Fibroblast of the conjunctiva (primary cell): ENCODE results near the gene CCDC8.
"Not testable (repeated sequence)": the region's sequence is repeated elsewhere in the genome, so short reads cannot be mapped to it uniquely, and the experiment has no call there.

Source experiments
- DNase-seq: peaks from one replicate; pipeline ENCODE4 v3.0.0-alpha.2; 2010; ENCODE audit warnings: low read depth

CCDC8 gene

DNA sequence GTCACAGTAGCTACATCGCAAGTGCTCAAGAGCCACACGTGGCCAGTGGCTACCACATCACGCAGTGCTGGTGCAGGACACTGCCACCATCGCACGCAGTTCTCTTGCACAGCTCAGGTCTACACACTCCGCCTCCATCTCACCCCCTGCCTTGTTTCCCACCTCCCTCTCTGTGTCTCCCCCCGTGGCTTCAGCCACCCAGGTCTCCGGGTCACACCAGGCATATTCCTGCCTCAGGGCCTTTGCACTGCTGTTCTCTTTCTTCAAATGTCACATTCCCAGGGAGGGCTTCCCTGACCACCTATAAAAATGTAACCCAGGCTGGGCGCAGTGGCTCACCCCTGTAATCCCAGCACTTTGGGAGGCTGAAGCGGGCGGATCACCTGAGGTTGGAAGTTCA, 10.6 kb downstream of the CCDC8 start:
- DNase-seq: no peak

DNA sequence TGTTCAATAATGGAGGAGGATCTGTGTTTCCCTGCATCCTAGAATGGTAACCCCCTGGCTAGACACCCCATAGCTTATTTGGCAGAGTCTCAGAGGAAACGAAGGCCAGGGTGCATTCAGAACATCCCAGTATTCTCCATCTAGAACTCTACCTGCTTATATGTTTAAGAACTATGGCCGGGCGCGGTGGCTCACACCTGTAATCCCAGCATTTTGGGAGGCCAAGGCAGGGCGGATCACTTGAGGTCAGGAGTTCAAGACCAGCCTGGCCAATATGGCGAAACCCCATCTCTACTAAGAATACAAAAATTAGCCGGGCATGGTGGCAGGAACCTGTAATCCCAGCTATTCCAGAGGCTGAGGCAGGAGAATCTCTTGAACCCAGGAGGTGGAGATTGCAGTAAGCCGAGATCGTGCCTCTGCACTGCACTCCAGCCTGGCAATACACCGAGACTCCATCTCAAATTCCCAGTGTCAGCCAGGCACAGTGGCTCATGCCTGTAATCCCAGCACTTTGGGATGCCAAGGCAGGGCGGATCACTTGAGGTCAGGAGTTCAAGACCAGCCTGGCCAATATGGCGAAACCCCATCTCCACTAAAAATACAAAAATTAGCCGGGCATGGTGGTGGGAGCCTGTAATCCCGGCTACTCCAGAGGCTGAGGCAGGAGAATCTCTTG, 15.4 kb downstream of the CCDC8 start:
- DNase-seq: not testable (repeated sequence)

DNA sequence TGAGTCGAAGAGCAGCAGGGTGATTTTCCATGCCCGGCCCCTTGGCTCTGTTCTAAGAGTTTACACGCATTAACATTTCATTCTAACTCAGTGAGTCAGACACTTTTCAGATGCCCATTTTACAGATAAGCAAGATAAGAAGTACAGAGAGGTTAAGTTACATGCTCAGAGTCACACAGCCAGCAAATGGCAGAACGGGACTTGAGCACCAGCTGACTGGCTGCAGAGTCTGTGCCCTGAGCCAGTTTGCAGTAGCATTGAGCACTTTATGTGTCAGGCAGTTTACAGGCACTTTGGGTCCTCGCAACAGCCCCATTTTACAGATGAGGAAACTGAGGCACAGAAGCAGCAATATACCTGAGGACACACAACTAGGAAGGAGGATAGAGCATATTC, 19.0 kb downstream of the CCDC8 start:
- DNase-seq: no peak

DNA sequence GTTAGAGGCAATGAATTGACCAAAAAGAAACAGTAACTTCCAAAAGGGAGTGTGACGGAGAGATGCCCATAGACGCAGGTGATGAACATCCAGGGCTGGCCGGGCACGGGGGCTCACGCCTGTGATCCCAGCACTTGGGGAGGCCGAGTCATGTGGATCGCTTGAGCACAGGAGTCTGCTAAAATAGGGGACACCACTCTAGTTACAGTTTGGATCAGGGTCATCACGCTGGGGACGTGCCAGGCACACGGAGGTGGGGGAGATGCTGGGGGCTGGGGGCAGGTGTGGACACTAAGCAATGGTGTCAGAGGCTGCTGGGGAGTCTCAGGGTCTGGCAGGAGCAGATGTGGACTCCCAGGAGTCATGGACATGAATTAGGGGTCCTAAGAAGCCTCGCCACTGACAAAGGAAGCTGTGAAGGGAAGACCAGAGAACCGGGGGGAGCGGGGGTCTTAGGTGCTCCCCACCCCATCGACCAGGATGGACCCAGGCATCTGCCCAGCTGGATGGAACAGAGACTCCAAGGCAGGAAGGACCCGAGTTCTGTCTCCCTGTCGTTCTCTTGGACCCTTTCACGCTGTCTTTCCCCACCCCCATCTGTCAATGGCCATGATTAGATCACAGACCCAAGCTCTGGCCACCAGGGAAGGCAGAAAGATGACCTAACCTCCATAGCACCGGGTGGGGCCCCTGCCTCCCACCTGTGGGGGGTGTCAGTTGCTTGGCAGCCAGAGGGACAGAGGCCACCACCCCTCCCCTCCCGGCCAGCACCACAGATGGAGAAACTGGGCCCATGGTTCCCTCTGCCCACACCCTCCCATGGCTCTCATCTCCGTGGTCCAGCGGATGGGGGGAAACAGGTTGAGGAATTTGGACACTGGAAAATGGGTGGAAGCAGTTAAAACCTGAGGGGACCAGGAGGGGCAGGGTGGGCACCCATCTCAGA, 19.6 kb downstream of the CCDC8 start:
- no peak for DNase-seq

DNA sequence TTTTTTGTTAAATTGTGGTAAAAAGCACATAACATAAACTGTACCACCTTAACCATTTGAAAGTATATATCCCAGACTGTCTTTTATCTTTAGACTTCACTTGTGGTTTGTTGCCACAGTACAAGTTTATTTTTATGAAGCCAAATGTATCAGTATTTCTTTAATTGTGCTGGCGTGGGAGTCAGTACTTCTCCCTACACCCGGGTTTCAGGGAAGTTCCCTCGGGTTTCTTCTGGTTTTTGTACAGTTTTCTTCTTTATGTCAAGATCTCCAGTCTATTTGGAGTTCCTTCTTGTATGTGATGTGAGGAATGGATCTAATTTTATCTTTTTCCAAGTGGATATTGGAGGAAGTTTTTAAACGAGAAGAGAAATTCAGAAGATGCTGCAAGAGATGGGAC, 20.5 kb downstream of the CCDC8 start:
- no peak for DNase-seq

DNA sequence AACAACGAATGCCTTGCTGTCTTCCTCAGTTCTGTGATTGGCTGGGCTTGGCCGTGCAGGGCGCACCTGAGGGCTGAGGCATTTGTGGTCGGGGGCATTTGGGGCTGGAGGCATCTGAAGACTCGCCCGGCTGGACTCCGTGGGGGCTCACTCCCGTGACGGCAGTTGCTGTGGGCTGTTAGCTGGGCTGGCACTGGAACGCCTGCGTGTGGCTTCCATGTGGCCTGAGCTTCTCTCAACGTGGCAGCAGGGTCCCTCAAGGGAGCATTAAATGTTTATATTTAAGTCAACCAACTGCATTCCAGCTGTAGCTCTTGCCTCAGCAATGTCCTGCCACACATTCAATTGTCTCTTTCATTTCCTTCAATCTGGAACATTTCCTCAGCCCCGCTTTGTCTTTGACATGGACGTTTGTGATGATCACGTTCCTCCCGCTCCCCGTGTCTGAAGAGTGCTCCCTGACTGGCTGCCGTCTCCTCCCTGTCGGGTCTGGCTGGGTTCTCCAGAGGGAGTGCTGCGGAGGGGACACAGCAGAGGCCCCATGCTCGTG, 21.0 kb downstream of the CCDC8 start:
- DNase-seq: no peak

DNA sequence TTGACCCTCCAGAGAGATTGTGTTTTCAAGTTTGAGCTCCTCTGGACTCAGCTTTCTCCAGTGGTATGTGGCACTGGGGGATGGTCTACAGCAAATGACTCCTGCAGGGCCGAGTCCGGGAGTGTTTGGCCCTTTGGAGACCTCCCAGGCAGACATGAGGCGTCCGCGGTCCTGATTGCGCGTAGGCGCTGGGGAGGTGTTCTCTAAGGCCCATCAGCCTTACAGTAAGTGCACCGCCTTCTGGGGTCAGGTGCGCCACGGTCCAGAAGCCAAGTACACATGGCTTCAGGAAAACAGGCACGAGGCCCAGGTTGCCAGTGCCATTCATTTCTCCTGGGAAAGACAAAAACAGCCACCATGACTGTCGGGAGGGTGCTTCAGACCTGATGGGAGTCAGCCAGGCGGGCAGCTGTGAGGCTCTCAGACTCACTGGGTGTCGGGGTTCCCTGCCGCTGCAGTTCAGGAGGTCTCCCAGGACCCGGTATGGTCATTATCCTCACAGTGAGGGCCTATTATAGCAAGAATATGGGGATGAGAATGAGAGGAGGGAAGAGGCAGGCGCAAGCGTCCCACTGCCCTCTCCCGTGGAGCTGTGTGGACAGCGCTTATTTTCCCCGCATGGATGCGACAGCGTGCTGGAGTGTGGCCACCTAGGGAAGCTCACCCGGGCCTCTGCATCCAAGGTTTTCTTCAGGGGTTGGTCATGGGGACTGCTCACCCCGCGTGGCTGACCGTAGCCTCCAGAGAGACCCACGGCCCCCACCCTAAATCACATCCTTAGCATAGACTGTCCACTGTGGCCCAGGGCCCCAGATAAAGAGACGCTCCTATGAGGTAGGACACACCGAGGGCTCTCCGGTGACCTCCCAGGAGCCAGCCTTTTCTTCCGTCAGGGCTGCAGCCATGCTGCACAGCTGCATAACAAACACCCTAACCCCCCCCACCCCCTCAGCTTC, 21.8 kb downstream of the CCDC8 start:
- DNase-seq: no peak

DNA sequence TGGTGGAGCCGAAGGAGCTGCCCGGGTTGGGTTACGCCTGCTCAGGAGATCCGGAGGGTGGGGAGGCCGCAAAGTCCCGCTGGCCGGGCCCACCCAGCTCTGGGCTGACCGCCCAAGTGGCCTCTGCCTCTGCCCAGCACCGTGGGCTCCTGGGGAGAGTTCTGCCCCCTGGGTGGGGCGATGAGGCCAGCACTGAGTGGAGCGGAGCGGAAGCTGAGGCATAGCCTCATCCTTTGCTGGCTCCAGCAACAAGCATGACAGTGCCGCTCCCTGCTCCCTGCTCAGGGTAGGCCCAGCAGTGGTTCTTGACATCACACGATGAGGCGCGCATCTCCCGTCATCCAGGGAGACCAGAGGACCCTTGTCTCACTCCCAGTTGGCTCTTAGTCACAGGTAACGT, 22.5 kb downstream of the CCDC8 start:
- no peak for DNase-seq

DNA sequence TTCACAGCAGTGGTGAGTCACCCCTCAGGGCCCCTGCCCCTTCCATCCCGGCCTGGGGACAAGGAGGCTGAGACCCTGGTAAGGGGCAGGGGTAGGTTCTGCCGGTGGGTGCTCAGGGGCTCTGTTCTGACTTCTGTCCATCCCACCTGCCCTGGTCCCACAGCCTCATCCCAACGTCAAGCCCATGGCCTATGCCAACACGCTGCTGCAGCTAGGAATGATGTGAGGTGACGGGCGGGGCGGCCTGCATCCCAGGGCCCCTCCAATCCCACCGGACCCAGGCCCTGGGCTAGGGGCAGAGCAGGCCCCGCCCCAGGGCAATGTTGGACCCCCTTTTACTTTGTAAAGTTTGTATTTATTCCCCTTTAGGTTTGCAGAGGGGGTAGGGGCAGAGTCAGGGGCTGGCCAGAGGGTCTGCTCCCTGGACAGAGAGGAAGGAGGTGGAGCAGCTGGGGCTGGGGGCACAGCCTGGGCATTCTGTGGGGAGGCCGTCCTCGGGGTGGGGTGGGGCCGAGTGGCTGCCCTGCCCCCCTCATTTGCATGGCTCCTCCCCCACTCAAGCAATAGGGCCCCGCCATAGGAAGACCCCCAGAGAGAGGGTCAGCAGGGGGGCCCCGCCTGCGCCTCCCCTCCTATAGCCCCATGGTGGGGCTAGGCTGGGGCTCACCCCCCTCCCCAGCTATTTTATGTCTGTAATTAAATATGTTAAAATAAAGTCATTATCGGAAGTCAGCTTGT, 23.1 kb downstream of the CCDC8 start:
- DNase-seq: no peak

DNA sequence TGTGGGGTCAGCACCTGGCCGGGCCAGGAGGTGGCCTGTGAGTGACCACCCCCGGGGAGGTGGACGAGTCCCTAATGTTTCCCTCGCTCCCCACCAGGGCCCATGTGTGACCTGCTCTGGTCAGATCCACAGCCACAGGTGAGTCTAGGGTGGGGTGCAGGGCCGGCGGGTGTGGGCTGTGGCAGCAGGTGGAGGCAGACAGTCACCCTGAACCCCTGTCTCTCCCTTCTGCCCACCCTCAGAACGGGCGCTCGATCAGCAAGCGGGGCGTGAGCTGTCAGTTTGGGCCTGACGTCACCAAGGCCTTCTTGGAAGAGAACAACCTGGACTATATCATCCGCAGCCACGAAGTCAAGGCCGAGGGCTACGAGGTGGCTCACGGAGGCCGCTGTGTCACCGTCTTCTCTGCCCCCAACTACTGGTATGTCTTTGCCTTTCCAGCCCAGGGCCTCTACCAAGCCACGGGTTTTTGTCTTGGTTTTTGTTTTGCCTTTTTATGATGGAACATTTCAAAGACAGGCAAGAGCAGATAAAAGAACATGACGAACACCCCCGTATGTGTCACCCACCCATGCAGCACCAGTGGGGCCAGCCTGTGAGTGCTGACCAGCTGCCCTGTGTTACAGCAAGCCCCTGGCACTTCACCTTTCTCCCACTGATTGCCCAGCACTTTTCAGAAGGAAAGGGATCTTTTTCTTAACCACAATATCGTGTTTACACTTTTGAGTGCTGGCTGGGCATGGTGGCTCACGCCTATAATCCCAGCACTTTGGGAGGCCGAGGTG, 24.9 kb downstream of the CCDC8 start:
- DNase-seq: no peak

DNA sequence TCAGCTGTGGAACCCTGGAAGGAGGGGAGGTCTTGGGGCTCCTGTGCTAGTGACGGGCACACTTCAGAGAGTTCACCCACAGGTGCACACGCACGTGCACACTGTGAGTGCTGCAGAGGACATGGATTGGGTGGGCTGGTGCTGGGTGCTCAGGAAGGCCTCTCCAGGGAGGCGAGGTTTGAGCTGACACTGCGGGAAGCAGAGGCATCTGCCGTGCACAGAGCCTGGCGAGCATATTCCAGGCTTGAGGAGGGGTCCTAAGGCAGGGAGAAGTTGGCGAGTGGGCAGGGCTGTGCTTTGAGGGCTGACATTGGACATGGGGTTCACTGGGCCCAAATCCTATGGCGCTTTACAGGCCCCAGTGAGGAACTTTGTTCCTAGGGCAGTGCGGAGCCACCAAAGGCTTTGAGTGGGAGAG, 25.6 kb downstream of the CCDC8 start:
- DNase-seq: no peak

DNA sequence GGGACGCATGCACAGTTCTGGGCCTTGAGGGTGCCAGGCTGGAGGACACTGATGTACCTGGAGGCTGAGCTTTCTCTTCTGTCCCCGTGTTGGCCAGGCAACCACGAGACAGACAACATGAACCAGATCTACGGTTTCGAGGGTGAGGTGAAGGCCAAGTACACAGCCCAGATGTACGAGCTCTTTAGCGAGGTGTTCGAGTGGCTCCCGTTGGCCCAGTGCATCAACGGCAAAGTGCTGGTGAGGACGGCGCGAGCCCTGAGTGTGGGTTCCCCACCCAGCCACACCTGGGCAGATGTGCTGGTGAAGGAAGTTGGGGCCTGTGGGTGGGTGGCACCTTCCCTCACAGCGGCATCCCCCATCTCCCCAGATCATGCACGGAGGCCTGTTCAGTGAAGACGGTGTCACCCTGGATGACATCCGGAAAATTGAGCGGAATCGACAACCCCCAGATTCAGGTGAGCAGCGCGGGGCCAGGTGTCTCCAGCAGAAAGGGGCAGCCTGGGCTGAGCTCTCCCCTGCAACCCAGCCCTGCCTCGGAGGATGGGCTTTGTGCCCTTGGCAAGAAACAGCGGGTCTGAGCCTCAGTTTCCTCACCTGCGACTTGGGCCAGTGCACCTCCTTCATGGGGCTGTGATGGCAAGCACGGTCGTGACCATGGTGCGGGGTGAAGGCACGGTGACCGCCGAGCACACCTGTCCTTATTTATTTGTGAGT, 26.2 kb downstream of the CCDC8 start:
- DNase-seq: no peak

DNA sequence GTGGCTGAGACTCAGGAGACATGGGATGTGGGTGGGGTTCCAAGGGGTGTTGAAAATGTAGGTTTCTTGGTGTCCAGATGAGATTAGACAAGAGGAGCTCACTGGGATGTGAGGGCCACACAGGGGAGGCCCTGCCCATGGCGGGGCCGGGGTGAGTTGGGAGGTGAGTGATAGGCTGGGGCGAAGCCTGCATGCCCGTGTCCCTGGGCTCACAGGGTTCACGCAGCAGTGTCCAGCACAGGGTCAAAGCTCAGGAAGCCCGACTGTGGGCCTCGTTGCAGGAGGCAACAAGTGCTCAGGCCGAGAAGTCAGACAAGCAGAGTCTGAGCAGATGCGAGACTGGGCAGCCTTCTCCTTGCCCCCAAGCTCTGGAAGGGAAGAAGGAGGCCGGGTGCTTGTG, 27.2 kb downstream of the CCDC8 start:
- DNase-seq: no peak

DNA sequence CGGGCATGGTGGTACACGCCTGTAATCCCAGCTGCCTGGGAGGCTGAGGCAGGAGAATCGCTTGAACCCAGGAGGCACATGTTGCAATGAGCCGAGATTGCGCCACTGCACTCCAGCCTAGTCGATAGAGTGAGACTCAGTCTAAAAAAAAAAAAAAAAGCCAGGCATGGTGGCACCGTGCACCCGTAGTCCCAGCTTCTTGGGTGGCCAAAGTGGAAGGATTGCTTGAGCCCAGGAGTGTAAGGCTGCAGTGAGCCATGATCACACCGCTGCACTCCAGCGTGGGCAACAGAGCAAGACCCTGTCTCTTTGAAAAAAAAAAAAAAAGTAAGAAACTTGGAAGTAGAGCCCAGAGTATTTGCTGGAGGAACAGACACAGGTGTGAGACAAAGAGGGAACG, 27.7 kb downstream of the CCDC8 start:
- no peak for DNase-seq

DNA sequence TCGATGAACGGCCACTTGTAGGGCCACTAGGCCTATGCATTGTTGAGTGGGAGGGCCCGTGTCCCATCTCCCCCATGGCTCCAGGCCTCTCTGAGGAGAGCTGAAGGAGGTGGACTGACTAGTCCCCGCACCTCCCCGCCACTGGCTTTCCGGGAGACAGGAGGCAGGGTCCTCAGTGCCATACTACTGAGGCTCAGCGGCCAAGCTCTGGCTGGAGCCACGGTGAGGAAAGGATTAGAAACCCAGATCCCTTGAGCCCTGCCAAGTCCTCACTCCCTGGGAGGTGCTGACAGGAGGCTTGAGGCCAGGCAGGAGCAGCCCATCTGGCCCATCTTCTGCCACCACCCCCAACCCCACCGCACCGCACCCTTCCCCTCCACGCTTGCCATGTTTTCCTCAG, 29.0 kb downstream of the CCDC8 start:
- no peak for DNase-seq

DNA sequence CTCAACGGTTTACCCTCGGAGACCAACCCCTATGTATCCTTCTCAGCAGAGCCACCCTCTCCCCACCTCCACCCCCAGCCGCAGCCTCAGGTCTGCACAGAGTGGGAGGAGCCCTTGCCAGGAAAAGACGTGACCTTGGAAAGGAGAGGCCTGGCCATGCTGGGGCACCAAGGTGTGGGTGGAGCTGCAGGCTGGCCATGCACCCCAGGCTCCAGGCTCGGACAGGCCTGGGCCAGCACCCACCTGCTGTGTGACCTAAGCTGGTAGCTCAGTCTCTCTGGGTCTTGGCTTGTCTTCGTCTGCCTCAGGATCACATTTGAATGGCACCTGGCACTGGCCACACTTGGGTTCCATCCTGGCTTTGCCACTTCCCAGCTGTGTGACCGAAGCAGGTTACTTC, 29.5 kb downstream of the CCDC8 start:
- DNase-seq: no peak

DNA sequence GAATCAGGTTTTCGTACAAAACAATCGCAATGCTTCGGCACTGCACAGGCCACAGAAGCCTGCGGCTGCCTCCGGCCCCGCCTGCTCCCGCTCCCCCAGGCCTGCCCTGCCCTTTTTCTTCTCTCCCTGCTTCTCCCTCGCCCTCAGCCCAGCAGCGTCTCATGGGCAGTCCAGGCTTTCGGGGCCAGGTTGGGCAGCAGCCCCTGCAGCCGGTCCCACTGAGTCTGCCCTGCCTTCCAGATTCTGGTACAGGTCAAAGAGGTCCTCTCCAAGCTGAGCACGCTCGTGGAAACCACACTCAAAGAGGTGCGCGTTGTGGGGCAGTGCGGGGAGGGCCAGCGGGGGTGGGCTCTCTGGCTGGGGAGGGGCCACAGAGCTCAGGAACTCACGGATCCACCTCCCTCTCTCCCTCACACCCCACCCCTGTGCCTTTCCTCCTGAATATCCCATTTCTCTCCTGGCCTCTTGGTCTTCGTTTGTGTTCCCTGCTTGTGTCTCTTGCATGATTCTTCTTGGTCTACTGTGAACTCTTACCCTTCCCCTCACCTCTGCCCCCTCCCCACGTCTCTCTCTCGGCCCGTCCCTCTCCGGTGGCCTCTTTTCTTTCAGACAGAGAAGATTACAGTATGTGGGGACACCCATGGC, 30.1 kb downstream of the CCDC8 start:
- DNase-seq: no peak

DNA sequence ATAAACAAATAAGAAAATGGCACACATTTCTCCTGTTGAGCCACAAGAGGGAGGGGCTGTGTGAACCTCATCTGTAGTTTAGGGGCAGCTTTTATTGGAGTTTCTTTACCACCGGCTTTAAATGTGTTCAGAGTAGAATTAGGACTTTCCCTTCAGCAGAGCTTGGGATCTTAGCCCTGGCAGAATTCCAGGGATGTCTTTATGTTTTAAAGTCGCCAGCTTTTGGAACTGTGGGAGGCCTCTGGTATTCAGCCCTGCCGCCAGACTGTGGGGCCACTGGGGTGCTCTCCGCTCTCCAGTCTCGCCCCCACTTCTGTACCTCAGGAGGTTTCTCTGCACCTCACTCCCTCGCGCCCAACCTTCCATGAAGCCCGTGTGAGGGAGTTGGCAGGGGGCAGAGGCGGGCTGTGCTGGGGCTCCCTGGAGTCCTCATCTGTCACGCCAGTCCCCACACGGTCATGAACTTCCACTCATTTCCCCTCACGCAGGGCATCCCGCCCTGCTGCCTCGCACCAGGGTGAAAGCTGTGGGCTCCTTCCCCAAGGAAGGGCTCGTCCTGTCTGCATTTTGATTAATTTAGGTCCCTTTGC, 31.5 kb downstream of the CCDC8 start:
- no peak for DNase-seq

DNA sequence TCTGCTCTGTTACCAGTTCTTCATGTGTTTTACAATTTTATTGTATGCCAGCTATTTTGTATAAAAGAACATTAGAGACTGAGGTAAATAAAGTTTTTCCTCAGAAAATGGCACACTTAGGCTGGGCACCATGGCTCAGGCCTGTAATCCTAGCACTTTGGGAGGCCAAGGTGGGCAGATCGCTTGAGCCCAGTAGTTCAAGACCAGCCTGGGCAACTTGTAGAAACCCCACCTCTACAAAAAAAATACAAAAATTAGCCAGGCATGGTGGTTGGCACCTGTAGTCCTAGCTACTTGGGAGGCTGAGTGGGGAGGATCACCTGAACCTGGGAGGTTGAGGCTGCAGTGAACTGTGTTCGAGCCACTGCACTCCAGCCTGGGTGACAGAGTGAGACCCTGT, 32.0 kb downstream of the CCDC8 start:
- DNase-seq: no peak
